GM12891 (cell line): Measurements from ENCODE around the gene GAPDHS.

Experiments used
- POLR2A ChIP-seq: IDR thresholded peaks from 2 replicates; pipeline ENCODE4 v1.6.1; 2011; ENCODE audit warnings: low read depth, low read length, control low read depth
- POLR2AphosphoS5 ChIP-seq: IDR thresholded peaks from 2 replicates; pipeline ENCODE4 v1.6.1; 2011; ENCODE audit warnings: low read depth, low read length, control low read depth
- TAF1 ChIP-seq: IDR thresholded peaks from 2 replicates; pipeline ENCODE4 v1.6.1; 2011; ENCODE audit warnings: low read depth, low read length, control low read depth

DNA sequence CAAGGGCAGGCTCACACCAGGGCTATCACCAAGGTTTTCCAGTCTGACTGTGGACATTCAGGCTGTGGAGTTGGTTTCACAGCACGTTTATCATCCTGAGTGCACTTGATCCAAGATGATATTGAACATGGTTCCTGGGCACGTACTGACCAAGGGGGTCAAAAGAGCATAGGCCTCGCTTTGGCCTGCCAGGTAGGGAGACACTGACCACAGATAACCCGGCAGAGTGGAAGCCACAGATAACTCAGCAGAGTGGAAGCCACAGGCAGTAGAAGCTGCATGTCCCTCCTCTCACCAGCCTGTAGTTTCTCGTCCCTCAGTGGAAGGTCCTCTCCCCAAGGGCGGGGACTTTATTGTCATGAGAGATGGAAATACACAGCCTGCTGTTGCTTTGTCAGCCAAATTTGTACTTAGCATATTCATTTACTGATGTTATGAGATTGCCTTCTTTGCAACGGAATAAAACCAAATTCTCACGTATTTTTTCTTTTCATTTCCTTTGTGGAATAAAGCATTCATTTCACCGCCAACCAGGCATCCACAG is 34.2 kb upstream of the GAPDHS start:
- TF ChIP-seq POLR2AphosphoS5 (no peak), TAF1 (no peak), POLR2A (no peak)
